CD4-positive, alpha-beta T cell (primary cell): ENCODE results near the gene BLACAT1. TPM values are rescaled to one million over a fixed set of nuclear protein-coding genes. Genes with fewer than 3 reads are reported as not detected.

Source experiments
- ATAC-seq: fragments of 200-7000 bp; cut with Tn5 transposase; one replicate; pipeline ENCODE4 v1.10.0; 2022; ENCODE audit warnings: mild to moderate bottlenecking; ENCODE audit not compliant: poor library complexity
- CTCF ChIA-PET: fragments of 350-600 bp; sonication (Branson Sonifier 250); formaldehyde crosslinking; loops from one replicate; lab custom pipeline; 2021; ENCODE audit warnings: antibody characterized with exemption, inconsistent platforms; lab: Charles Lee
- POLR2A ChIA-PET: fragments of 350-600 bp; sonication (Branson Sonifier 250); formaldehyde crosslinking; loops from one replicate; lab custom pipeline; 2021; ENCODE audit warnings: antibody characterized with exemption, inconsistent platforms; lab: Charles Lee
- DNase-seq, 14 experiments: peaks; one replicate each; pipeline ENCODE4 v3.0.0-alpha.2; 2013 to 2020; ENCODE audit warnings: mixed read lengths in 2 of 14
- H3K27ac ChIP-seq, 2 donors: one replicate each; pipeline versions ENCODE4 v1.5.1 to v1.7.0; 2013; ENCODE audit warnings: low read length in 2 of 2, low read depth in 1 of 2, mild to moderate bottlenecking in 1 of 2
- H3K27me3 ChIP-seq, 2 experiments: 1 replicate in 1 of 2; 2 replicates in 1 of 2; pipeline versions ENCODE4 v1.6.1 to v1.7.0; 2013; ENCODE audit warnings: low read length in 2 of 2, control low read depth in 1 of 2, mild to moderate bottlenecking in 1 of 2, moderate library complexity in 1 of 2; ENCODE audit not compliant: insufficient read depth in 2 of 2, control insufficient read depth in 1 of 2
- H3K36me3 ChIP-seq: one replicate; pipeline ENCODE4 v1.6.1; 2013; ENCODE audit warnings: low read length, control low read depth; ENCODE audit not compliant: insufficient read depth
- H3K4me1 ChIP-seq: one replicate; pipeline ENCODE4 v1.6.1; 2013; ENCODE audit warnings: low read length, control low read depth; ENCODE audit not compliant: insufficient read depth
- H3K4me3 ChIP-seq: one replicate; pipeline ENCODE4 v1.5.1; 2013; ENCODE audit warnings: mild to moderate bottlenecking, low read length, moderate library complexity
- H3K9me3 ChIP-seq, 2 experiments: 1 replicate in 1 of 2; 2 replicates in 1 of 2; pipeline versions ENCODE4 v1.6.1 to v1.7.0; 2013; ENCODE audit warnings: low read length in 2 of 2, mild to moderate bottlenecking in 2 of 2, control low read depth in 1 of 2, moderate library complexity in 1 of 2; ENCODE audit not compliant: control insufficient read depth in 1 of 2, insufficient read depth in 1 of 2
- H3K27ac Mint-ChIP-seq: one replicate; pipeline ENCODE4 v1.8.0; 2020; ENCODE audit warnings: mixed read lengths
- H3K27me3 Mint-ChIP-seq: one replicate; pipeline ENCODE4 v1.8.0; 2021; ENCODE audit warnings: mixed read lengths
- H3K36me3 Mint-ChIP-seq: one replicate; pipeline ENCODE4 v1.8.0; 2021; ENCODE audit warnings: low read depth, mixed read lengths
- H3K4me1 Mint-ChIP-seq: one replicate; pipeline ENCODE4 v1.8.0; 2021; ENCODE audit warnings: low read depth, mixed read lengths
- H3K4me3 Mint-ChIP-seq: one replicate; pipeline ENCODE4 v1.8.0; 2020; ENCODE audit warnings: mild to moderate bottlenecking, mixed read lengths
- H3K9me3 Mint-ChIP-seq: one replicate; pipeline ENCODE4 v1.8.0; 2020; ENCODE audit warnings: mixed read lengths
- intact Hi-C, 2 experiments: fragments of 100-400 bp; cut with DNase I in 1 of 2; cut with micrococcal nuclease in 1 of 2; formaldehyde crosslinking; loops; one replicate each; pipeline versions ENCODE4 v1.15.1 to v1.9.0; 2023 to 2025; cut with DNase I, micrococcal nuclease
- total RNA-seq, 174 experiments: library from RNA in 2 of 174; stranded (reverse) in 2 of 174; gene quantifications; one replicate each; pipeline ENCODE4 v1.2.3 and lab custom pipeline; 2021 to 2026
- TF ChIP-seq, protein P1 (sequence below): fragments of 200-600 bp; IDR thresholded peaks from one replicate; pipeline ENCODE4 v1.8.0; 2022; ENCODE audit warnings: antibody characterized with exemption, mild to moderate bottlenecking

BLACAT1 gene
- total RNA-seq, 2 experiments from 2014 or later = not detected

DNA sequence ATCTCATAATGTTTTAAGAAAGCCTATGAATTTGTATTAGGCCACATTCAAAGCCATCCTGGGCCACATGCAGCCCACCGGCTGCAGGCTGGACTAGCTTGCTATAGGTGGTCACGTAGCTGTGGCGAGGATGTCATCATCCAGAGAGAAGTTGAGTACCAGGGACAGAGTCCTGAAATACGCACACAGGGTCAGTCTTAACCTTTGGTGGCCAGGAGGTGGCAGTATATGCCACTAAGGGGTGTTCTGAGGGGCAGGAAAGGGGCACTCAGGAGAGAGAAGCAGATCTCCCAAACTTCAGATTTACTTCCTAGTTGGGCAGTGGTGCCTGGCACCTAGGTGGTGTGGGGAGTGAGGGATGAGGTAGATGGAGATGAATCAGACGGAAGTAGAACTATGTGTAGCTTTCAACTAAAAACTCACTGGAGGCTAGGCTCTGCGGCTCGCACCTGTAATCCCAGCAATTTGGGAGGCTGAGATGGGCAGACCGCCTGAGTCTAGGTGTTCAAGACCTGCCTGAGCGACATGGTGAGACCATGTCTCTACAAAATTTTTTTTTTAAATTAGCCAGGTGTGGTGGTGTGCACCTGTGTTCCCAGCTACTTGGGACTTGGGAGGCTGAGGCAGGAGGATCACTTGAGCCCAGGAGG, 32.4 kb upstream of the BLACAT1 start:
- Mint-ChIP-seq H3K4me3 (no peak overlapping the region), H3K27me3 (peaks cover 68% of the 10 kb centered on the region), H3K27ac (no peak overlapping the region), H3K4me1 (no peaks in the 10 kb centered on the region), H3K9me3 (no peaks in the 10 kb centered on the region), H3K36me3 (no peaks in the 10 kb centered on the region)
- ATAC-seq (peak; percentile 66), DNase-seq (peak in 12 of 14 experiments; percentile 13 to 72 (median 37))
- Histone ChIP-seq H3K4me3 (no peak overlapping the region), H3K27ac (no peak overlapping the region), H3K36me3 (no peaks in the 10 kb centered on the region), H3K4me1 (peaks cover 9% of the 10 kb centered on the region), H3K9me3 (no peaks in the 10 kb centered on the region), H3K27me3 (peaks cover 11 to 31% of the 10 kb centered on the region in 2 experiments)
- CTCF ChIA-PET = interaction anchor here (0.7 to 2.2 kb wide), 5 partner anchors 15 to 134 kb away, joined by 4 to 20 read pairs (median 5); no protein-coding TSS in a partner anchor
- intact Hi-C loops = loop anchor here (1.0 to 5.0 kb wide), 3 partner anchors 36 to 151 kb away; no protein-coding TSS in a partner anchor
- POLR2A ChIA-PET = interaction anchor here (1.1 kb wide), 2 partner anchors 14 to 36 kb away, joined by 3 to 5 read pairs; no protein-coding TSS in a partner anchor
- TF ChIP-seq, protein P1, sequence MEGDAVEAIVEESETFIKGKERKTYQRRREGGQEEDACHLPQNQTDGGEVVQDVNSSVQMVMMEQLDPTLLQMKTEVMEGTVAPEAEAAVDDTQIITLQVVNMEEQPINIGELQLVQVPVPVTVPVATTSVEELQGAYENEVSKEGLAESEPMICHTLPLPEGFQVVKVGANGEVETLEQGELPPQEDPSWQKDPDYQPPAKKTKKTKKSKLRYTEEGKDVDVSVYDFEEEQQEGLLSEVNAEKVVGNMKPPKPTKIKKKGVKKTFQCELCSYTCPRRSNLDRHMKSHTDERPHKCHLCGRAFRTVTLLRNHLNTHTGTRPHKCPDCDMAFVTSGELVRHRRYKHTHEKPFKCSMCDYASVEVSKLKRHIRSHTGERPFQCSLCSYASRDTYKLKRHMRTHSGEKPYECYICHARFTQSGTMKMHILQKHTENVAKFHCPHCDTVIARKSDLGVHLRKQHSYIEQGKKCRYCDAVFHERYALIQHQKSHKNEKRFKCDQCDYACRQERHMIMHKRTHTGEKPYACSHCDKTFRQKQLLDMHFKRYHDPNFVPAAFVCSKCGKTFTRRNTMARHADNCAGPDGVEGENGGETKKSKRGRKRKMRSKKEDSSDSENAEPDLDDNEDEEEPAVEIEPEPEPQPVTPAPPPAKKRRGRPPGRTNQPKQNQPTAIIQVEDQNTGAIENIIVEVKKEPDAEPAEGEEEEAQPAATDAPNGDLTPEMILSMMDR = peak; percentile 63

DNA sequence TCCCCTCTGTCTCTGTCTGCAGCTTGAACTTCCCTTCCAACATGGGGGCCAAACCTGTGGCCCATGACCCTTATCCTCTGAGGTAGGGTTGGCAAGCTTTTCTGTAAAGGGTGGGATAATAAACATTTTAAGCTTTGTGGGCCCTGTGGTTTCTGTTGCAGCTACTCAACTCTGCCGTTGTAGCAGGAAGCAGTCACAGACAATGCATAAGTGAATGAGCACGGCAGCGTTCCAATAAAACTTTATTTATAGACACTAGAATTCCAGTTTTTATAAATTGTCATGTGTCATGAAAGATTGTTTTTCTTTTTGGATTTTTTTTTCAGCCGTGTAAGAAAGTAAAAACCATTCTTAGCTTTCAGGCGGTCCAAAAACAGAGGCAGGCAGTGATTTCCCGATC, 30.4 kb upstream of the BLACAT1 start:
- intact Hi-C loops = loop anchor here (5.0 kb wide), 2 partner anchors 44 to 149 kb away; no protein-coding TSS in a partner anchor

More for the DNA sequence above, 30.4 kb upstream of the BLACAT1 start:
- ChIA-PET POLR2A (interaction anchor here (0.7 to 1.1 kb wide), 2 partner anchors 132 to 364 kb away, joined by 3 to 8 read pairs; partner anchors contain the start of gene RBBP5), CTCF (interaction anchor here (0.9 to 2.5 kb wide), 10 partner anchors 10 to 213 kb away, joined by 3 to 39 read pairs (median 7); no protein-coding TSS in a partner anchor)
- Mint-ChIP-seq H3K4me3 (no peak overlapping the region), H3K27me3 (peaks cover 70% of the 10 kb centered on the region), H3K36me3 (no peaks in the 10 kb centered on the region), H3K4me1 (peaks cover 3% of the 10 kb centered on the region), H3K9me3 (no peaks in the 10 kb centered on the region), H3K27ac (no peak overlapping the region)
- peaks cover 5 to 12% of the 10 kb centered on the region in 2 experiments for H3K27me3 ChIP-seq
- TF ChIP-seq, protein P1 = no peak
- no peaks in the 10 kb centered on the region for H3K9me3 ChIP-seq
- no peak for DNase-seq
- peaks cover 20% of the 10 kb centered on the region for H3K4me1 ChIP-seq
- H3K36me3 ChIP-seq = no peaks in the 10 kb centered on the region
- H3K4me3 ChIP-seq = no peak overlapping the region
- no peak for ATAC-seq
- no peak overlapping the region for H3K27ac ChIP-seq
